Endothelial cell of umbilical vein (primary cell): ENCODE data around the gene CMIP. TPM values are rescaled to one million over a fixed set of nuclear protein-coding genes. Genes with fewer than 3 reads are reported as not detected.

Experiments
- BruUV-seq: library from RNA; stranded (reverse); fragments of 400-500 nt; replicated peaks from 2 replicates; lab custom pipeline; 2021; lab: Mats Ljungman, UMichigan
- CTCF ChIA-PET: fragments of 300-600, 350-600 bp; sonication (Branson Sonifier 250); formaldehyde crosslinking; loops from one replicate; lab custom pipeline; 2021; ENCODE audit warnings: antibody characterized with exemption, inconsistent platforms; lab: Charles Lee
- POLR2A ChIA-PET: fragments of 300-600, 350-600 bp; sonication (Branson Sonifier 250); formaldehyde crosslinking; loops from one replicate; lab custom pipeline; 2021; ENCODE audit warnings: antibody characterized with exemption, inconsistent platforms; lab: Charles Lee
- DNase-seq: peaks from one replicate; pipeline ENCODE4 v3.0.0-alpha.2; 2011; ENCODE audit warnings: low read depth, low spot score
- FAIRE-seq: peaks from 2 replicates; lab custom pipeline; 2011; peaks lifted over from hg19 to GRCh38; lab: Jason Lieb, UNC
- H2AFZ ChIP-seq: 2 replicates; pipeline ENCODE4 v1.6.0; 2012; ENCODE audit warnings: low read depth, low read length, control low read depth, inconsistent platforms
- H3K27ac ChIP-seq: 2 replicates; pipeline ENCODE4 v1.5.1; 2011; ENCODE audit warnings: low read depth, mild to moderate bottlenecking, control low read depth, low read length, moderate library complexity; ENCODE audit not compliant: insufficient read depth
- H3K27me3 ChIP-seq, 2 experiments: 2 replicates each; pipeline versions ENCODE4 v1.6.0 to v1.6.1; 2011; ENCODE audit warnings: low read length in 2 of 2, mixed read lengths in 1 of 2; ENCODE audit not compliant: control insufficient read depth in 2 of 2, insufficient read depth in 2 of 2
- H3K36me3 ChIP-seq, 2 experiments: 2 replicates in 1 of 2; 3 replicates in 1 of 2; pipeline ENCODE4 v1.5.1; 2011; ENCODE audit warnings: low read length in 2 of 2, mild to moderate bottlenecking in 1 of 2, moderate library complexity in 1 of 2; ENCODE audit not compliant: control insufficient read depth in 2 of 2, insufficient read depth in 2 of 2; ENCODE audit errors: extremely low read depth in 1 of 2
- H3K4me1 ChIP-seq: 3 replicates; pipeline ENCODE4 v1.5.1; 2011; ENCODE audit warnings: mild to moderate bottlenecking, low read length; ENCODE audit not compliant: control insufficient read depth, insufficient read depth; ENCODE audit errors: extremely low read depth
- H3K4me2 ChIP-seq: 2 replicates; pipeline ENCODE4 v1.6.1; 2011; ENCODE audit warnings: low read length, control low read depth, mixed read lengths; ENCODE audit not compliant: insufficient read depth
- H3K4me3 ChIP-seq, 3 experiments: fragments of 200-600 bp in 1 of 3; sonication (generic), shearing (Covaris generic) in 1 of 3; replicated peaks in 1 of 3; 2 replicates each; pipeline ENCODE4 v1.5.1; 2011 to 2016; ENCODE audit warnings: control low read depth in 3 of 3, low read length in 3 of 3, mild to moderate bottlenecking in 2 of 3, inconsistent platforms in 1 of 3, low read depth in 1 of 3, moderate library complexity in 1 of 3; ENCODE audit not compliant: insufficient read depth in 1 of 3
- H3K79me2 ChIP-seq: 2 replicates; pipeline ENCODE4 v1.6.0; 2012; ENCODE audit warnings: low read length, inconsistent platforms; ENCODE audit not compliant: control insufficient read depth, insufficient read depth
- H3K9ac ChIP-seq: replicated peaks from 2 replicates; pipeline ENCODE3; 2011; ENCODE audit warnings: low read length, control low read depth; ENCODE audit not compliant: insufficient read depth; ENCODE audit errors: extremely low read depth
- H3K9me1 ChIP-seq: replicated peaks from 3 replicates; pipeline ENCODE4 v1.6.0; 2011; ENCODE audit warnings: mild to moderate bottlenecking, low read length; ENCODE audit not compliant: control insufficient read depth, insufficient read depth; ENCODE audit errors: extremely low read depth
- H3K9me3 ChIP-seq: replicated peaks from 2 replicates; pipeline ENCODE4 v1.5.1; 2012; ENCODE audit warnings: low read length, inconsistent platforms; ENCODE audit not compliant: control insufficient read depth, insufficient read depth
- H4K20me1 ChIP-seq: replicated peaks from 2 replicates; pipeline ENCODE3; 2011; ENCODE audit warnings: mild to moderate bottlenecking, low read length; ENCODE audit not compliant: control insufficient read depth, insufficient read depth; ENCODE audit errors: extremely low read depth
- EZH2 ChIP-seq: IDR thresholded peaks from 2 replicates; pipeline ENCODE4 v1.6.1; 2012; ENCODE audit warnings: borderline replicate concordance, low read depth, mild to moderate bottlenecking, moderate library complexity, low read length, inconsistent platforms; ENCODE audit not compliant: severe bottlenecking
- FOS ChIP-seq: IDR thresholded peaks from 2 replicates; pipeline ENCODE4 v1.6.1; 2011; ENCODE audit warnings: mild to moderate bottlenecking, low read length, moderate library complexity, borderline replicate concordance; ENCODE audit not compliant: insufficient read depth
- GATA2 ChIP-seq: IDR thresholded peaks from 2 replicates; pipeline ENCODE4 v1.7.0; 2011; ENCODE audit warnings: low read depth, mild to moderate bottlenecking, moderate library complexity, mixed read lengths, low read length; ENCODE audit not compliant: insufficient read length, insufficient read depth
- JUN ChIP-seq: IDR thresholded peaks from 2 replicates; pipeline ENCODE4 v1.6.1; 2011; ENCODE audit warnings: borderline replicate concordance, low read depth; ENCODE audit not compliant: insufficient read length, insufficient read depth
- MYC ChIP-seq: IDR thresholded peaks from one replicate; pipeline ENCODE4 v1.6.1; 2011; ENCODE audit warnings: mild to moderate bottlenecking, low read depth, low read length
- POLR2A ChIP-seq: IDR thresholded peaks from 2 replicates; pipeline ENCODE4 v1.6.1; 2012; ENCODE audit warnings: low read depth, mild to moderate bottlenecking, control low read depth, low read length
- POLR2AphosphoS5 ChIP-seq: IDR thresholded peaks from 2 replicates; pipeline ENCODE4 v1.6.1; 2012; ENCODE audit warnings: low read depth, mild to moderate bottlenecking, control low read depth, low read length, moderate library complexity; ENCODE audit not compliant: insufficient read depth
- dilution Hi-C: fragments of 300-500 bp; cut with MboI; formaldehyde crosslinking; loops from one replicate; pipeline ENCODE4 v1.15.0; 2019; ENCODE audit warnings: low sequenced_read_pairs; ENCODE audit not compliant: extremely low pct_ligation_motif_present
- intact Hi-C: fragments of 100-400 bp; cut with micrococcal nuclease; formaldehyde crosslinking; loops from one replicate; pipeline ENCODE4 v1.10.0; 2022
- polyA plus RNA-seq, 4 experiments: library from polyadenylated mRNA; depleted of rRNA in 3 of 4; stranded (reverse) in 3 of 4; unstranded in 1 of 4; fragments of >200 nt; gene quantifications; 2 replicates each; pipeline versions ENCODE4 v1.2.1 to v1.2.3, GENCODE V29; 2011 to 2012; ENCODE audit warnings: missing spikeins in 1 of 4
- total RNA-seq: library from RNA; stranded (reverse); gene quantifications from 2 replicates; pipeline ENCODE4 v1.2.3, GENCODE V29; 2021
- TF ChIP-seq, protein P1 (sequence below): IDR thresholded peaks from 2 replicates; pipeline ENCODE4 v1.6.1; 2011; ENCODE audit not compliant: insufficient read depth, insufficient read length
- TF ChIP-seq, protein P2 (sequence below), 2 donors: IDR thresholded peaks; 1 replicate in 1 of 2; 2 replicates in 1 of 2; pipeline ENCODE4 v1.5.1; 2011; ENCODE audit warnings: low read length in 2 of 2, mild to moderate bottlenecking in 2 of 2, moderate library complexity in 2 of 2, control low read depth in 1 of 2, inconsistent platforms in 1 of 2, low read depth in 1 of 2; ENCODE audit not compliant: insufficient read depth in 1 of 2; ENCODE audit errors: extremely low read depth in 1 of 2

CMIP gene
- total and polyA plus RNA-seq, 2 donors (not counting 3 experiments of a cell fraction or from before 2014, with no cell fraction given) = 29.0 to 101 TPM

DNA sequence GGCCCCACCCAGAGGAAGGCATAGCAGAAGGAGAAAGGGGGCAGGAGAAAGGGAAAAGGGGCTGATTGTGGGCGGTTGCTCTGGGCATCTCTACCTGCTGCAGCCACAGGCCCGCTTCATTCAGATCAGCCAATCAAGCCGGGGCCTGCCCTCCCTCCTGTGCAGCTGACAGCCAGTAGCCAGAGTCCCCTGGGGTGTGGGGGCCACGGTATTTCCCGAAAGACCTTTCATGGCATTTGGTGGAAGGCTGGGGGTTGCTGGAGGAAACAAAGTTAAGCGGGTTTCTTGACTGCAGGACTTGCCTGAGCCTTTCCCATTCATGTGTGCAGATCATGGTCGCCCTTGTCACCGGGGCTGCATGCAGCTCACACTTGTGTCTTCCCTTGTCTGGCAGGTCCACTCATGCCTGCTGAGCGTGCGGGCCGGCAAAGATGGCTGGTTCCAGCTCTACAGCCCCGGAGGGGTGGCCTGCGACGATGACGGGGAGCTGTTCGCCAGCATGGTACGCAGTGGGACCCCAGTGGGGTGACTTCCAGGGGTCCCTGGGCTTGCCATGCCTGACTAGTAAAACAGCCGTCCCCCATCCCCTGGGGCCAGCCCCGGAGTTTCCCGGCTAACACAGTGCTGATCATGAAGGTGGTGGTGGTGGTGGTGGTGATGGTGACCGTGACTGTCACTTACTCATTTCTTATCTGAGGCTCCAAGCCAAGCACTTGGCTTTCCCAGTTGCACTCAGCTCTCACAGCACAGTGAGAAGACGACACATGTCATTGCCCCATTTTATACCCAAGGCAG is 251.8 kb downstream of the CMIP start:
- Histone ChIP-seq H2AFZ (no peak overlapping the region), H3K27ac (peak overlapping the region; percentile 98), H3K4me3 (no peak overlapping the region), H3K9me3 (no peaks in the 10 kb centered on the region), H3K9me1 (no peaks in the 10 kb centered on the region), H4K20me1 (no peaks in the 10 kb centered on the region), H3K4me2 (no peak overlapping the region), H3K9ac (peak overlapping the region; percentile 86), H3K36me3 (peaks cover 4 to 25% of the 10 kb centered on the region in 2 experiments), H3K4me1 (peaks cover 64% of the 10 kb centered on the region), H3K27me3 (no peaks in the 10 kb centered on the region), H3K79me2 (no peaks in the 10 kb centered on the region)
- no peak for FAIRE-seq
- no peak for DNase-seq
- dilution Hi-C loops (no loop called here), intact Hi-C loops (loop anchor here (5.0 kb wide), 3 partner anchors 184 to 759 kb away; no protein-coding TSS in a partner anchor)
- ChIA-PET POLR2A (interaction anchor here (0.9 kb wide), 1 partner anchor 65 kb away, joined by 3 read pairs; no protein-coding TSS in a partner anchor), CTCF (interaction anchor here (0.6 to 5.2 kb wide), 20 partner anchors 10 to 331 kb away, joined by 3 to 85 read pairs (median 5); no protein-coding TSS in a partner anchor)
- no peak for TF ChIP-seq EZH2
- no peak for TF ChIP-seq FOS
- TF ChIP-seq, protein P1, sequence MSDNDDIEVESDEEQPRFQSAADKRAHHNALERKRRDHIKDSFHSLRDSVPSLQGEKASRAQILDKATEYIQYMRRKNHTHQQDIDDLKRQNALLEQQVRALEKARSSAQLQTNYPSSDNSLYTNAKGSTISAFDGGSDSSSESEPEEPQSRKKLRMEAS = no peak
- no peak for TF ChIP-seq MYC
- TF ChIP-seq JUN = no peak
- TF ChIP-seq, protein P2, sequence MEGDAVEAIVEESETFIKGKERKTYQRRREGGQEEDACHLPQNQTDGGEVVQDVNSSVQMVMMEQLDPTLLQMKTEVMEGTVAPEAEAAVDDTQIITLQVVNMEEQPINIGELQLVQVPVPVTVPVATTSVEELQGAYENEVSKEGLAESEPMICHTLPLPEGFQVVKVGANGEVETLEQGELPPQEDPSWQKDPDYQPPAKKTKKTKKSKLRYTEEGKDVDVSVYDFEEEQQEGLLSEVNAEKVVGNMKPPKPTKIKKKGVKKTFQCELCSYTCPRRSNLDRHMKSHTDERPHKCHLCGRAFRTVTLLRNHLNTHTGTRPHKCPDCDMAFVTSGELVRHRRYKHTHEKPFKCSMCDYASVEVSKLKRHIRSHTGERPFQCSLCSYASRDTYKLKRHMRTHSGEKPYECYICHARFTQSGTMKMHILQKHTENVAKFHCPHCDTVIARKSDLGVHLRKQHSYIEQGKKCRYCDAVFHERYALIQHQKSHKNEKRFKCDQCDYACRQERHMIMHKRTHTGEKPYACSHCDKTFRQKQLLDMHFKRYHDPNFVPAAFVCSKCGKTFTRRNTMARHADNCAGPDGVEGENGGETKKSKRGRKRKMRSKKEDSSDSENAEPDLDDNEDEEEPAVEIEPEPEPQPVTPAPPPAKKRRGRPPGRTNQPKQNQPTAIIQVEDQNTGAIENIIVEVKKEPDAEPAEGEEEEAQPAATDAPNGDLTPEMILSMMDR (IDR thresholded peaks at IDR 0.05; ENCODE audit: extremely low read depth in 1 of 2, insufficient read depth in 1 of 2, low read depth in 1 of 2, low read length in 2 of 2) = no peak
- TF ChIP-seq POLR2A = no peak
- no peak for TF ChIP-seq GATA2
- TF ChIP-seq POLR2AphosphoS5 = no peak
- no TSS peak for BruUV-seq
